Liver (tissue), 9 donors: Measurements from ENCODE around the gene B4GALNT3. TPM values are rescaled to one million over a fixed set of nuclear protein-coding genes. Genes with fewer than 3 reads are reported as not detected.

ENCODE experiments used
- DNase-seq: peaks from one replicate; pipeline ENCODE4 v3.0.0-alpha.2; 2017; ENCODE audit warnings: low spot score
- H3K27ac ChIP-seq, 2 donors: one replicate each; pipeline ENCODE4 v1.7.0; 2013; ENCODE audit warnings: inconsistent platforms in 2 of 2, low read length in 2 of 2, control low read depth in 1 of 2, low read depth in 1 of 2, mild to moderate bottlenecking in 1 of 2
- H3K27me3 ChIP-seq, 4 donors: one replicate each; pipeline versions ENCODE4 v1.6.1 to v1.7.0; 2013; ENCODE audit warnings: low read length in 3 of 4, inconsistent platforms in 1 of 4, mild to moderate bottlenecking in 1 of 4, moderate library complexity in 1 of 4; ENCODE audit not compliant: control insufficient read depth in 4 of 4, insufficient read depth in 4 of 4
- H3K36me3 ChIP-seq, 4 donors: one replicate each; pipeline versions ENCODE4 v1.6.1 to v1.7.0; 2013; ENCODE audit warnings: low read length in 3 of 4, mild to moderate bottlenecking in 3 of 4, low read depth in 1 of 4, moderate library complexity in 1 of 4; ENCODE audit not compliant: control insufficient read depth in 4 of 4, insufficient read depth in 3 of 4
- H3K4me1 ChIP-seq, 4 donors: one replicate each; pipeline versions ENCODE4 v1.6.1 to v1.7.0; 2013; ENCODE audit warnings: low read length in 3 of 4, mild to moderate bottlenecking in 3 of 4, moderate library complexity in 1 of 4; ENCODE audit not compliant: control insufficient read depth in 4 of 4, insufficient read depth in 4 of 4
- H3K4me3 ChIP-seq, 3 donors: one replicate each; pipeline versions ENCODE4 v1.6.1 to v1.7.0; 2013; ENCODE audit warnings: low read length in 3 of 3, control low read depth in 1 of 3, low read depth in 1 of 3, mild to moderate bottlenecking in 1 of 3
- H3K9ac ChIP-seq, 2 donors: one replicate each; pipeline ENCODE4 v1.7.0; 2013; ENCODE audit warnings: low read length in 2 of 2, mild to moderate bottlenecking in 2 of 2, moderate library complexity in 2 of 2, control low read depth in 1 of 2, low read depth in 1 of 2
- H3K9me3 ChIP-seq, 4 donors: one replicate each; pipeline versions ENCODE4 v1.6.1 to v1.7.0; 2013; ENCODE audit warnings: low read length in 3 of 4; ENCODE audit not compliant: control insufficient read depth in 4 of 4
- CTCF ChIP-seq: fragments of 150-350 bp; IDR thresholded peaks from 2 replicates; pipeline ENCODE4 v1.5.1; 2017; ENCODE audit warnings: improper control_type of control experiment, low read depth, low read length; ENCODE audit not compliant: missing input control
- EGR1 ChIP-seq, 2 donors: IDR thresholded peaks; 2 replicates each; pipeline ENCODE4 v1.6.1; 2016 to 2018; ENCODE audit warnings: antibody characterized with exemption in 2 of 2, low read depth in 2 of 2
- FOXA1 ChIP-seq: IDR thresholded peaks from 2 replicates; pipeline ENCODE4 v1.6.1; 2016; ENCODE audit warnings: antibody characterized with exemption
- FOXA2 ChIP-seq: IDR thresholded peaks from 2 replicates; pipeline ENCODE4 v1.6.1; 2016; ENCODE audit warnings: antibody characterized with exemption
- GABPA ChIP-seq, 2 donors: IDR thresholded peaks in 1 of 2; conservative IDR thresholded peaks in 1 of 2; 2 replicates each; pipeline ENCODE4 v1.6.1; 2016; ENCODE audit warnings: antibody characterized with exemption in 2 of 2, mild to moderate bottlenecking in 1 of 2, moderate library complexity in 1 of 2
- HNF4A ChIP-seq, 2 donors: conservative IDR thresholded peaks; 2 replicates each; pipeline ENCODE4 v1.6.1; 2016; ENCODE audit warnings: antibody characterized with exemption in 2 of 2, mild to moderate bottlenecking in 2 of 2
- HNF4G ChIP-seq: IDR thresholded peaks from 2 replicates; pipeline ENCODE4 v1.6.1; 2016; ENCODE audit warnings: antibody characterized with exemption
- JUND ChIP-seq, 2 donors: IDR thresholded peaks; 2 replicates each; pipeline ENCODE4 v1.6.1; 2016; ENCODE audit warnings: antibody characterized with exemption in 2 of 2
- MAX ChIP-seq: IDR thresholded peaks from 2 replicates; pipeline ENCODE4 v1.6.1; 2016; ENCODE audit warnings: antibody characterized with exemption
- NR2F2 ChIP-seq: IDR thresholded peaks from 2 replicates; pipeline ENCODE4 v1.6.1; 2016; ENCODE audit warnings: antibody characterized with exemption
- RAD21 ChIP-seq, 2 donors: IDR thresholded peaks; 2 replicates each; pipeline ENCODE4 v1.6.1; 2016; ENCODE audit warnings: antibody characterized with exemption in 2 of 2, mild to moderate bottlenecking in 2 of 2
- REST ChIP-seq: IDR thresholded peaks from 2 replicates; pipeline ENCODE4 v1.6.1; 2016; ENCODE audit warnings: antibody characterized with exemption, mild to moderate bottlenecking
- RXRA ChIP-seq, 2 donors: IDR thresholded peaks; 2 replicates each; pipeline ENCODE4 v1.6.1; 2017 to 2018; ENCODE audit warnings: antibody characterized with exemption in 2 of 2, mild to moderate bottlenecking in 1 of 2
- SP1 ChIP-seq: IDR thresholded peaks from 2 replicates; pipeline ENCODE4 v1.6.1; 2018; ENCODE audit warnings: antibody characterized with exemption, mild to moderate bottlenecking
- TAF1 ChIP-seq: conservative IDR thresholded peaks from 2 replicates; pipeline ENCODE4 v1.6.1; 2016; ENCODE audit warnings: antibody characterized with exemption, mild to moderate bottlenecking
- YY1 ChIP-seq: IDR thresholded peaks from 2 replicates; pipeline ENCODE4 v1.6.1; 2016; ENCODE audit warnings: antibody characterized with exemption, mild to moderate bottlenecking
- ZBTB33 ChIP-seq: IDR thresholded peaks from 2 replicates; pipeline ENCODE4 v1.6.1; 2016; ENCODE audit warnings: antibody characterized with exemption
- WGBS: extraction: QIAGEN DNeasy Blood & Tissue Kit; methylation state at CpG from one replicate; pipeline ENCODE4 v1.1.7; 2013; 5-methylcytosine and 5-hydroxymethylcytosine counted together
- polyA plus RNA-seq, 2 donors: library from polyadenylated mRNA; stranded (reverse) in 1 of 2; unstranded in 1 of 2; fragments of 200-250 nt in 1 of 2; fragments of >200 nt in 1 of 2; fragmentation: Nextera tagmentation in 1 of 2; extraction: Ambion mirVana in 1 of 2; gene quantifications; one replicate each; pipeline versions ENCODE4 v1.2.1 to v1.2.3, GENCODE V29; 2013 to 2015
- total RNA-seq, 2 donors: library from RNA; depleted of rRNA; stranded (reverse); fragments of >200 nt; gene quantifications; one replicate each; pipeline ENCODE4 v1.2.3, GENCODE V29; 2014
- TF ChIP-seq, protein P1 (sequence below): IDR thresholded peaks from 2 replicates; pipeline ENCODE4 v1.6.1; 2016; ENCODE audit warnings: antibody characterized with exemption
- donor health status: healthy.
- donor health status: healthy.
- donor health status: healthy.
- donor health status: healthy.
- donor health status: healthy.

B4GALNT3 gene
- total and polyA plus RNA-seq, 4 donors, result 0.09 to 0.25 (median 0.14) TPM; not detected in 1

- no peaks in the 10 kb centered on the region for H3K27me3 ChIP-seq
- H3K4me3 ChIP-seq, result no peak overlapping the region
- DNase-seq, result no peak
Measured at GRCh38 chr12:543114-543451, 83.3 kb downstream of the B4GALNT3 start.

More at GRCh38 chr12:543114-543451, 83.3 kb downstream of the B4GALNT3 start:
- 85% methylated on average over 9 of the region's 9 CpGs for WGBS
- no peak overlapping the region for H3K27ac ChIP-seq
- H3K9me3 ChIP-seq, result no peaks in the 10 kb centered on the region
- TF ChIP-seq, protein P1, sequence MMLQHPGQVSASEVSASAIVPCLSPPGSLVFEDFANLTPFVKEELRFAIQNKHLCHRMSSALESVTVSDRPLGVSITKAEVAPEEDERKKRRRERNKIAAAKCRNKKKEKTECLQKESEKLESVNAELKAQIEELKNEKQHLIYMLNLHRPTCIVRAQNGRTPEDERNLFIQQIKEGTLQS, result no peak
- TF ChIP-seq SP1, result no peak
- TF ChIP-seq FOXA1, result no peak
- TF ChIP-seq NR2F2, result no peak
- TF ChIP-seq FOXA2, result no peak
- TF ChIP-seq JUND (IDR thresholded peaks at IDR 0.05), result no peak
- no peak for TF ChIP-seq REST
- TF ChIP-seq HNF4G, result no peak
- TF ChIP-seq MAX, result no peak
- TF ChIP-seq ZBTB33, result no peak
- no peak for TF ChIP-seq RXRA (IDR thresholded peaks at IDR 0.05)
- TF ChIP-seq YY1, result no peak
- TF ChIP-seq HNF4A (conservative IDR thresholded peaks at IDR 0.05), result no peak
- no peak for TF ChIP-seq TAF1
- no peak for TF ChIP-seq RAD21 (IDR thresholded peaks at IDR 0.05)
- TF ChIP-seq EGR1 (IDR thresholded peaks at IDR 0.05; ENCODE audit: low read depth in 2 of 2), result no peak
- TF ChIP-seq GABPA (IDR thresholded peaks at IDR 0.05 in 1 of 2, conservative IDR thresholded peaks at IDR 0.05 in 1 of 2), result no peak
- TF ChIP-seq CTCF, result no peak
- H3K9ac ChIP-seq, result no peak overlapping the region
- H3K36me3 ChIP-seq, result no peaks in the 10 kb centered on the region
- H3K4me1 ChIP-seq, result peaks cover 0 to 9% (median 3%) of the 10 kb centered on the region in 4 donors
